ENCODE measurements around the gene NCBP2L.

The NCBP2L gene

DNA sequence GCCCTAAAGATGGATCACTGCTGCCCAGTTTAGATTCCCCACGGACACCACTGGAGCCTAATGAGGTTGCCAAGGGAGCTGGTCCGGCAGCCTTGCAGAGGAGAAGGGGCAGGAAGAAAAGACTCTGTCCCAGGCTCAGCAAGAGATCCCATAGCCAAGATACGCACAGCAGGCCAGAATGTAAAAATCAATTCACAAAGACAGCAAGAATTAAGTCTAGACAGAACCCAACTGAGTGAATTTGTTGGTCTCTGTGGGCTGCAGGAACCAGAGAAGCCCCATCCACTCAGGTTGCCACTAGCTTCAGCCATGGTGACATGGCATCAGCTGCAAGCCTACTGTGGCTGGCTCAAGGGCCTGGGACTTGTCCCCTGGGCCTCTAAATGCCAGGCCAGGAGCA, 24.8 kb upstream of the NCBP2L start:
- no peak for DNase-seq (ENCODE audit: low read depth)

DNA sequence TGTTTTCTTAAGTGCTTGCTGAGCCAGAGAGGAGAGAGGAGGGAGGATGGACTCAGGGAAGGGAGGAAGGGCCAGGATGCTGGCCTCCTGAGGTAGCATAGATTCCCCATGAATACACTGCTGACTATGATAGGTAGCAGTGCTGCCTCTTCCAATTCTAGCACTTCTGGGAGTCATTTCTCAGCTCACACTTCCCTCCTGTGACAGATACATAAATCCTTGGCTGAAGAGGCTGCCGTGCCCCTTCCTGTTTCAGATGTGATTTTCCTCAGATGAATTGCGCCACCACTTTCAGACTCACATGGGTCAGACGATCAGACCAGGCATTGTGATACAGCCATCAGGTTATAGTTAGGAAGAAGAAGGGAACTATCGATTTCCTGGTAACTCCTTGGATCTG, 24.3 kb upstream of the NCBP2L start:
- DNase-seq (ENCODE audit: low read depth) = no peak

DNA sequence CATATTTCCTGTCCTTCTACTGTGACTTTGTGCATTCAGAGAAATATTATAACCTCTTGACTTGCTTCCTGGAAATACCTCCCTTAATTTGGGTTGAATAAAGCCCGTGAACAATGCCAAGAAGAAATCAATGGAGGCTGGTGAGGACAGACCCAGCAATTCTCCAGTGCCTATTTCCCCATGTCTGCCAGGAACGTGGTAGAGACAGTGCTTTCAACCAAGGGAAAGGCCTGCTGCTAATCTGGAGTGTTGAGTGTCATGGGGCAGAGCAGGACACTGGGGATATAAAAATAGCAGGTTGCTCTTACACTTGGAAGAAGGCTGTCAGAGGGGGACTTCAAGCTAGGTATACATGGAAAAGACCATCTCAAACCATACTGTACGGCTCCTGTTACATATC, 21.8 kb upstream of the NCBP2L start:
- DNase-seq (ENCODE audit: low read depth) = no peak

DNA sequence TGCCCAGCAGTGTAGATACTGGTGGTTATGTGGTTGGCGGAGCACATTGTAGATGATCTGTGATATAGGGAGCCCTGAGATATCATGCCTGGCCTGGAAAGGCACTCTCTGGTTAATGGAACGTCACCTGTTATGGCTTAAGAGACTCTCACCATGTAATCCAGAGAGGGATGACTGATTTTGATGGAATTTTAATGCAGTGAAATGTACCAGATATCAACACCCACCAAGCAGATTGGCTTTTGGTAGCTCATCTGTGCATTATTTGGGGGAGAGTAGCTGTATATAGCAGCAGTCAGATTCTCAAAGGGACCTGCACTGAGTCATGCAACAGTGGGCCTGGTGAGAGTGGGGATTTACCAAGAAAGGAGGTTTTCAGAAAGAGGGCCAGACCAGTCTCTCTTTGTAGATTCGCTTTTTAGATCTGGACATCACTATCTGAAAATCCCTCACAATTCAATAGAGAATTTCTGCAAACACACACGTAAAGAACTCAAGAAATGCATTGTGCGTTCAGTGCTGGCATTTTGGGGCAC, 19.2 kb upstream of the NCBP2L start:
- no peak for DNase-seq (ENCODE audit: low read depth)

DNA sequence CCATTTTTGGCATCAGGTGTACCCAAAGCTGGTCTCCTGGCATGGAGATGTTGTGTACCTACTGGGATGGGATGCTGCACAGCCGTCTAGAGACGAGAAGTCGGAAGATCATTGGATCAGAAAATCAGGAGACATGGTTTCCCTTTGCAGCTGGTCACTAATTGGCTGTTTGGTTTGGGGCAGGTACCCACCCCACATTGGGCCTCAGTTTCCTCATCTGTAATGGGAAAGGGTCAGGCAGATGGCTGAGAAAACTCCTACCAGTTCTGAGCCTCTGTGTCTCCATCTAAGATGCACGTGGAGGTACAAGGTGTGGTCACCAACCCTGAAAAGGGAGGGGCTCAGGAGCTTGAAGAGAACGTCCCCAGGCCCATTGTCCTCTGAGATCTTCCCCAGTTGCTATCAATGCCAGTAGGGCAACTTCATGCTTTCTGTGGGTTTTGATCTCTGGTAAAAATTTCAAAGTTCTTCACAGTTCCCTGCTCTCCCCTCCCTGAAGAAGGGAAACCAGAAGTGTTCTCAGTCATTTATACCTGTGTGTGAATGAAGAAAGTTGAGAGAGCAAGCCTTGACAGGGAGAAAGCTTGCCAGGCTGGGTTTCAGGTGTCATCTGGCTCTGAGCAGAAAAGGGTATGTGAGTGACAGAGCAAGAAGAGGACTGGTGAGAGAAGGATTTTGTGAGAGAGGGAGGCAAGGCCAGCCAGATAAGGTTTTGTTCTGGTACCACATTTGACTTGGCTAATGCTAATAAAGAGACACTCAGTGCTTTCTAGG, 17.0 kb upstream of the NCBP2L start:
- no peak for DNase-seq (ENCODE audit: low read depth)

DNA sequence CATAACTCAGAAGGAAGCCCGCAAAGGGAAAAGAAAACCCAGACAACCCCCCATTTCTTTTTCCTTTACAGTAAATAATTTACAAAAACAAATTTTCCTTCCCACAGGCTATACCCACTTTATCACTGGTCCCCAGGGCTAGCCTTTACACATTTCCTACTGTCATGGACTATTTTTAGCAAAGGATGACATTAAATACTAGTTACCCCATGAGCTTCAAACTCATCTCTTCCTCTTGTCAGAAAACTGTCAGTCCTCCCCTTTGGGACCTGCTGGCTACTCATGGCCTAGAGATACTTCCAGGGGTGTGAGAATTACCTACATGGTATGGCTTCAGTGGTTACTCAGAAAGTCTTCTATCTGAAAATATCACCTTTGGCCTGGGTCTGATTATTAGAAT, 13.9 kb upstream of the NCBP2L start:
- DNase-seq (ENCODE audit: low read depth) = no peak

DNA sequence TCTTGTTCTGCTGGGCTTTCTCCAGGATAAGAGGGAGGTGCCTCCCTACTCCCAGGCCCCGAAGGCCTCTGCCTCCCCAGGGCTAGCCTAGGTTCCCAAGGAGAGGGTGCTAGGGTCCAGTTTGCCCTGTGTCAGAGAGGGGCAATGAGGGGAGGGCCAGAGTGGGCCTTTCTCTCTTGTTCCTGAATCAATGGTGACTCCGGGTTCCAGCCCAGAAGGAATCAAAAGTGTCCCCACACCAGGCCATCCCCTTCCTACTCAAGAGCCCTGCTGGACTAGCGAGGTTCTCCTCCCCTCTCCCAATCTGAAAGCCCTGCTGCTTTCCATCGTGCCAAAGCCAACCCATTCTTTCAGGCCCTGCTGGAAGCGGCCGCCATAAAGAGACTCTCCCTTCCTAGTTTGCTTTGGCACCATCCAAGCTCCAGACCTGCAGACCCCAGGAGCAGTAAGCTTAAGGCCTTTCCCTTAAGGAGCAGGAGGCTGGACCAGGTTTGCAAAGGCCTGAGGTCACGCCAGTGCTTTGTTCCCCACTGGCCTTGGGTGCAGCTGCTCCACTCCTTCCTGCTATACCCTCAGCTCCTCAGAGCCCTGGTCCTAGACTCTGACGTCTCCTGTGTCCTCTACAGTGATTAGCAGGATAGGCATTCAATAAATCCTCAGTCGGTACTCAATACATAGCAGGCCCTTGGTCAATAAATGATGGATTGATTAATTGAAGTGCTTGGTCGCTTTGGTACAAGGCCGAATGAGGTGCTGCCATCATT, 12.5 kb upstream of the NCBP2L start:
- DNase-seq (ENCODE audit: low read depth) = no peak

DNA sequence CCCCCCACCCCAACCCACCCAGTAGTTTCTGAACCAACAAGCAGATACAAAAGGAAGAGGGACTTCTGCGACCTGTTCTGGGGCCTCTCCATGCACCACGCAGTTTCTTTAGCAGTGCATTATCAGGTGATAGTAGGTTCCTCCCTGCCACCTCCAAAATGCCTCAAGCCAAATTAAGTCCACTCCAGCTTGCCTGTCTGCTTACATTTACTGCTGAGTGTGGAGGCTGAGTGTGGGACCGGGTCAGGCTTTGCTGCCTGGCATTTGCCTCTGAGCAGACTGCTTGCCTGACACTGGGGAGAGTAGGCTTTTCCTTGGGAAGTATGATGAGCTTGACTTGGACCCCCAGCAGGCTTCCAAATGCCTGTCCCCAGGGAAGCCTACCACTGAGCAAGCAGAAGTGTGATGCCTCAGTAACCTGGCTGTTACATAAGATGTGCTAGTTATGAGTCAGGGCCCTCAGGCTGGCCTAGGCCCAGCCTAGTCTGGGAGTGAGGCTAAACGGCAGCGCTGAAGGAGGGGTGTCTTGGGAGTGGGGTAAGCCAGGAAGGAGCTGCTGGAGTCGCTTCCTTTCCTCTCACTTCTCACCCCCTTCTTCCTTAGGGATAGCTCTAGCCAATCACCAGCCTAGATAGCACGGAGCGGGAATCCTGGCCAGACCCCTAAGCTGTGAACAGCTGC, 10.9 kb upstream of the NCBP2L start:
- DNase-seq (ENCODE audit: low read depth) = no peak

DNA sequence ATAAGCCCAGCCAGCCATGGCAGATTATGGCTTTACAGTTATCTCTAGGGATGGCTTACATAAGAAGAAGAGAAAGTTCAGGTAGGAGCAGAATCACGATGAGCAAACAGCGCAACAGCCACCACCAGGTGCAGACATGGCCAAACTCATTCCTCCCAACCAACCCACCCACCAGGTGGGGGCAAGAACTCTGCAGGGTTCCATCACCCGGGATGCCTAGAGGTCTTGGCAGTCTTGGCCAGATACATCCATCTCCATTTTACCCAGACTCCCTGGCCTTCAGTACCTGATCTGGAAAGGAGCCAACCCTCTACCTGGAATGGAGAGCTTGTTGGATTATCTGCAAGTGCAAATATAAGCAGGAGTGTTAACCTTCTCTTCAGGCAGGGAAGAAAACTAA, 9.5 kb upstream of the NCBP2L start:
- DNase-seq (ENCODE audit: low read depth) = no peak

DNA sequence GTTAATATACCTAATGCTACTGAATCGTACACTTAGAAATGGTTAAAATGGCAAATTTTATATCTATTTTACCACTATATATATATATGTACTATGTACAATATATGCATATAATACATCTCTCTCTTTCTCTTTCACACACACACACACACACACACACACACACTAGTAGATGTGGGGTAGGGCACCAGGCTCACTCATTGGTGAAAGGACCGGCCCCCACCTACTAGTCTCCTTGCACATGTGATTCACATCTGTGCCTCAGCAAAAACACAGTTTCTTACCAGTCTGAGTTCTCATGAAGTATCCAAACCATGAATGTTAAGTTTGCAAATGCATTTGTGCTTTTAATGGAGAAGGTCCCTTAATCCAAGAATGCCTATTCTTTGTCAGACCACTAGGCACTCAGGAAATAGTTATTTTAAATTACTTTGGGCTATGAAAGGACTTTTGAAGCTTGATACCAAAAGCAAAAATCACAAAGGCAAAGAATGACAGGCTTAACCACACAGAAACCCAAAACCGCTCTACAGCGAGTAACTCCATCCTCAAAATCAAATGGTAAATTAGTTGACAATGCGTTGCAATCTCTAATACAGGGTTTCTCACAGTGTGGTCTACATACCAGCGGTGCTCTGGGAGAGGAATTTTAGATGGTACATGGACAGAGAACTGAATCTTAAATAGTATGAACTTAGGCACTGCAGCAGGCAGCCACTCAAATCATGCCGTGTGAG, 7.8 kb upstream of the NCBP2L start:
- DNase-seq (ENCODE audit: low read depth) = no peak

DNA sequence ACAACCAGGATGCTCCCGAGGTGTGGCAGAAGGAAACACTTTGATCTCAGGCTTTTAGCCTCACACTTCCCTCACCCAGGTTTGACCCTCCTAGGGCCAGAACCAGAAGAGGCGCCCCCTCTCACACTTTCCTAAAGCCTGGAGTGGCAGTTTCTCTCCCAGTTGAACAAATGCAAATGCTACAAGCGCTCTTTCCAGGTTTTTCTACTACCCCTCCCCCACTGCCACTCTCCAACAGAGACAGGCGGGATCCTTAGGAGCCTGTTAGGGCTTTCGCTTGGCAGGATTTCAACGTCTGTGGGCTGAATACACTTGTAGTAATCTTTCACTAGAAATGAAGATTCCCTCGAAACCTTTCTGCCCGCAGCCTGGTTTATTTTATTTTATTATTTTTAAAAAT, 4.3 kb upstream of the NCBP2L start:
- no peak for DNase-seq (ENCODE audit: low read depth)

DNA sequence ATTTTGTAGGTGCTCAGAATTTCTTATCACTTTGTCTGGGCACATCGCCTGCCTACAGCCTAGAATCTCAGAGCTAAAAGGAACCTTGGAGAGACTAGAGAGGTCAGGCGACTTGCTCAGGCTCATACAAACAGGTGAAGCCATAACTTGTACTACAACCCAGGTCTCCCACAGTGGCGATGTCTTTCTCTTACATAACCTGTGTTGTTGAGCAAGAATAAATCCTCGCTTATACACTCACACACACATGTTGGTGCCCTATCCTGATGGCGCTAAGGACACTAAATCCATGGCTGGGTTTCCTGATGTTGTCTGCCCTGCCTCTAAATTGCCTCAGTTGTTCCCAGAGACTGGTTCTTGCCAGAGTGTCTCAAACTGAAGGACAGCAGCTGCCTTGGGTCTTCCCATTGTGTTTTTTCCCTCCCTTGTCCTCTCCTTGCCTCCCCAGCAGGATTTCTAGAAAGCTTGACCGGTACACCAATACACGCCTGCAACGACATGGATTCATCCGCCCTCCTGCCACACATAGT, 3.6 kb upstream of the NCBP2L start:
- no peak for DNase-seq (ENCODE audit: low read depth)

DNA sequence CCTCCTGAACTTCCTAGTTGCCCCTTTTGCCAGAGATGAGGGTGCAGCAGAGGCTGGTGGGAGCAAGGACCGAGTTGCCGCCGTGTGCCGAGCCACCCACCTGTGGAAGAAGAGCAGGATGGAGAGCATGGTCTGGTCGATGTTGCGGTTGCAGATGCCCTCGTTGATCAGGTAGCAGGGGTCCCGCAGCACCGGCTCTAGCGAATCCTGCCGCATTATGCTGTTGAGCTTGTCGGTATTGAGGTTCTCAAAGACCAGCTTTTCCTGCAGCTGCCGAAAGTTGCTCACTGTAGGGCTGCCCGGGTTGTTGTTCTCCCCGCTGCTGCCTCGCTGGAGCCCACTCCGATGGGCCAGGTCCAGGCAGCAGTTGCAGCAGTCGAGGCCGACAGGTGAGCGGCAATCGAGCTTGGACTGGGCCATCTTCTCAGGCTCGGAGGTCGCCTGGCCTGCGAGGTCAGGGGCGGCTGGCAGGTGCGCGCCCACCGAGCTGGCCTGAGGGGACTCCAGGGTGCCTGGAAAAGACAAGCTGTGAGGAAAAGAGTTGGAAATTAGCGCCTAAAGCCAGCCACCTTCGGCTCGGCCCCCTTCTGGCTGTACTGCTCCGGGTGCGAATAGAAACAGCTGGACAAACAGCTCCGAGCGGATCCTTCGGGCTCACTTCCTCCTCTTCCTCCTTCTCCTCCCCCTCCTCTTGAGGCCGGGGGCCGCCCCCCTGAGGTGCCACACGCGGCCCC, 2.4 kb upstream of the NCBP2L start:
- DNase-seq (ENCODE audit: low read depth) = no peak

DNA sequence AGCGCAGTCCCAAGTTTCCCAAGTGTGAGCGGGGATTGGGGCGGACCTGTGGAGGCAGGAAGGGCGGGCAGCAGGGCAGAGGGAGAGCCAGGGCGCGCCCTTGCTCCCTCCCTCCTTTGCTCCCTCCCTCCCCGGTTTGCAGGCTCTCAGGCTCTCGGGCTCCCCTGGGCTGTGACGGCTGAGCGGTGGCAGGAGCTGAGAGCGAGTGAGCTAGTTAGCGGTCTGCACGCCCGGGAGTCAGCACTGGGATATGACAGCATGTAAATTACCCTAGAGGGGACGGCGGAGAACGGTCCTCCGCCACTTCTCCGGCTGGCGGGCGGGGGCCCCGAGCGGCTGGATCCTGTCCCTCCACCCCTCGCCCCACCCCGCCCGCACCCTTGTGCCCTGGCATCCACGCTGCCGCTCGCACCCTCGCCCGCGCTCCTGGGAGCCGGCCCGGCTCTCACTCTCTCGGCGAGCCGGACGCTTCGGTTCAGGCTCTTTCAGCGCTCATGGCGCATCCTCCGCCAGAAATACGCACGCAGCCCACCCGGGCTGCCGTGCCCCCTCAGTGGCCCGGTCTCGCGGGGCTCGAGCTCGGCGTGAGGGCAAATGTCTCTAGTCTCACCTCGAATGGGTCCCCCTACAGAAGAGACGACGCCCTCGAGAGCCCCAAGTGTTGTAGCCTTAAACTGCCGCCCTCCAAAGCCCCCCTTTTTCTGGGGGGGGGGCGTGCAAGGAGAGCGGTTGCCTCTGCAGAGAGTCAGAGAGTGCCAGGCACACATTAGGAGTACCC, 1.6 kb upstream of the NCBP2L start, which contains the start of gene TSC22D3:
Gene TSC22D3 (minus strand): TSS at position 54 of the 778 bp plus-strand sequence. CDS start 368 bp downstream, outside the sequence.
- DNase-seq (ENCODE audit: low read depth) = peak; percentile 40

DNA sequence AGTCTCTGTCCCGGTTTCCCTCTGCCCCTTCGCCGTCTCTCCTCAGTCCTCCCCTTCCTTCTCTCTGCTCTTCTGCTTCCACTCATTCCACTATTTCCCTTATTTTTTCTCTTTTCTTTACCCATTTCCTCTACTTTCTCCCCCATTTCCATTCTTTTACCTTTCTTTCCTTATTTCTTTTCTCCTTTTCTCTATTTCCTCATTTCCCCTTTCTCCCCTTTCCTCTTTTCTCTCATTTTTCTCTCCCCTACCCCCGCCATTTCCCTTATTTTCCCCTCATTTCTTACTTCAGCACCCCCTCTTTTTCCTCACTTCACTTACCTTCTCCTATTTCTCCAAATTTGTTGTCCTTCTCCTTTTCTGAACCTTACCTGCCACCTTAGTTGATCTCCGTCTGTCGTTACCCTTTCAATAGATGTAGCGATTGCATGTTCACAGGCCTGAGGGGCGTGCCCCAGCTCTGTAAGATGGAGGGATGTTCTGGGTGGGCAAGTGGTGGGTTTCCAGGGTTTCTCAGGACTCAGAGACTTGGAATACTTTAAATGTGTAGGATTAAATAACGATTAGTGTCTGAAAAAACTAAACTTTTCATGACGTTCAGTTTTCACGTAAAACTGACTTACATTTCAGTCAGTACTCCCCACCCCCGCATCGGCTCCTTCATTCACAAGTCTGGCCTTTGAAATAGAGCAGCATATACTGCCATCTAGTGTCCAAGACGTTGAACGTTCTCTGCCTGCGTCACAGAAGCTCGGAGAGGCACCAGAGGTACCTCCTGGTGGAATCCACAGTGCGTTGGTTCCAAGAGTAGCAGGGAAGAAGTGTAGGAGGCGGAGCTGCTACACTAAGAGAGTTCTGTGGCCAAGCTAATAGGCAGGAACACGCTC, 641 bp upstream of the NCBP2L start:
- peak; percentile 65 for DNase-seq (ENCODE audit: low read depth)

DNA sequence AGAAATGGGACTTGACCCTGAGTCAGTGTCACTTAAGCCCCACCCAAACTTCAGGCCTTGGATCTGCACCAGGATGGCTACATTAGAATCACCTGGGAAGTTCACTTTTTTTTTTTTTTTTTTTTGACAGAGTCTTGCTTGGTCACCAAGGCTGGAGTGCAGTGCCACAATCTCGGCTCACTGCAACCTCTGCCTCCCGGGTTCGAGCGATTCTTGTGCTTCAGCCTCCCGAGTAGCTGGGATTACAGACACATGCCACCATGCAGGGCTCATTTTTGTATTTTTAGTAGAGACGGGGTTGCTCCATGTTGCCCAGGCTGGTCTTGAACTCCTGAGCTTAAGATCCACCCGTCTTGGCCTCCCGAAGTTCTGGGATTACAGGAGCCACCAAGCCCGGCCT, 3.0 kb downstream of the NCBP2L start:
- DNase-seq (ENCODE audit: low read depth) = no peak

DNA sequence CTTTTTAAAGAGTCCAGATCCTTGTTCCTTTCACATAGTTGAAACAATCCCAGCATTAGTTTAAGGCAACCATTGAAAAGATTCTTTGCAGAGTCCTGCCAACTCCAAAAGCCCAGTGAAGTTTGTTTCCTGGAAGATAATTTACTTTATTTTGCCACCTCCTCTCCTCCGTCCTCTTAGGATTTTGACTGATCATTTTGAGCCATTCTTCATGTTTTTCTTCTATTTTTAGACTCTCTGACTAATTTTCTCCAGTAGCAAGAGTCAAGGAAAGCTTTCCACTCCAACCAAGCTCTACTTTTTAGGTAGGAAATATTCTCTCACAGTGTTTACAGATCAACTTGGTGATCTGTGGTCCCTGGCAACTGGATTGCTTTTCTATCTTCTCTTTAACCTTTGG, 10.3 kb downstream of the NCBP2L start:
- no peak for DNase-seq (ENCODE audit: low read depth)

DNA sequence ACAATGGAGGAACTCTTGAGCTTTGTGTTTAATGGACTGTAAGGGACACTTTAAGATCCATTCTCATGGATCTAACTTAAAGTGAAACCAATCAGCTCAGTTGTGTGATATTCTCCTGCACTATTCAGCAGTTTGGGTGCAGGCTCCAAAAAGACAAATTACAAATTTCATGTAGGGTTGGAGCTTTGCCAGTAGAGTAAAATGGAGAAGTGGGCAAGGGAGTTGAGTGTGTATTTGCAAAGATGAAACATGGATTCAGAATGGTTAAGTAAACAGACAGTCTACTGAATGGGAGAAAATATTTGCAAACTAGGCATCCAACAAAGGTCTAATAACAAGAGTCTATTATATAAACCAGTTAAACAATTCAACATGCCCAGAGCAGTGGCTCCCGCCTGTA, 26.9 kb downstream of the NCBP2L start:
- DNase-seq (ENCODE audit: low read depth) = no peak

DNA sequence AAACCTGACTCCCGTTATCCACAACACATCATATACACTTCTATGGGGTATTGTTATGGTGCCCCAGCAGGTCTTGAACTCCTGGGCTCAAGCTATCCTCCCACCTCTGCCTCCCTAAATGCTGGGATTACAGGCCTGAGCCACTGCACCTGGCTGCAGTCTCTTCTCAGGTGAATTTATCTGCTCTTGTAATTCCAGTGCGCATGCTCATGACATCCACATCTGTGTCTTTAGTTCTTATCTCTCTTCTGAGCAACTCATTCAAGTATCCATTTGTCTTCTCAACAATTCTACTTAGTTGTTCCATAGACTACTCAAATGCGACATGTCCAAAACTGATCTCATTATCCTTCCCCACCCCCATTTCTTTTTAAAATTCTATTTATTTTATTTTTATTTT, 27.6 kb downstream of the NCBP2L start:
- no peak for DNase-seq (ENCODE audit: low read depth)

All from CMK (cell line).